ENCODE data around the gene AK9.

DNA sequence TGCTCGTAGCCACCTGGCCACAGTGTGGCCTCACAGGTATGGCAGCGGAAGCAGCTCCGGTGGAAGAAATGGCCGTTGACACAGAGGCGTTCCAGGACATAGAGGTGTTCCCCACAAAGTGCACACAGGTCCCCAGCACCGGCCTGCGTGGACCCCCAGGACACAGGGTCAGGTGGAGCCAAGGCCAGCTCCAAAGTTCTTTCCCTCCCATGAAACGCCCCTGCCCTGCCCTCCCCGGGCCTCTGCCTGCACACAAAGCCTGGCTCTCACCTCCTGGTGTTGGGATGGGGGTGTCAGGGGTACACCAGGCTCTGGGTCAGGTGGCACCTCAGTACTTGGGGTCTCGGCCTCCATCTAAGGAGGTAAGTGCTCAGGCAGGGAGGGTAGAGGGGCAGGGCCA is 243.9 kb downstream of the AK9 start:
- TF ChIP-seq, protein P1, sequence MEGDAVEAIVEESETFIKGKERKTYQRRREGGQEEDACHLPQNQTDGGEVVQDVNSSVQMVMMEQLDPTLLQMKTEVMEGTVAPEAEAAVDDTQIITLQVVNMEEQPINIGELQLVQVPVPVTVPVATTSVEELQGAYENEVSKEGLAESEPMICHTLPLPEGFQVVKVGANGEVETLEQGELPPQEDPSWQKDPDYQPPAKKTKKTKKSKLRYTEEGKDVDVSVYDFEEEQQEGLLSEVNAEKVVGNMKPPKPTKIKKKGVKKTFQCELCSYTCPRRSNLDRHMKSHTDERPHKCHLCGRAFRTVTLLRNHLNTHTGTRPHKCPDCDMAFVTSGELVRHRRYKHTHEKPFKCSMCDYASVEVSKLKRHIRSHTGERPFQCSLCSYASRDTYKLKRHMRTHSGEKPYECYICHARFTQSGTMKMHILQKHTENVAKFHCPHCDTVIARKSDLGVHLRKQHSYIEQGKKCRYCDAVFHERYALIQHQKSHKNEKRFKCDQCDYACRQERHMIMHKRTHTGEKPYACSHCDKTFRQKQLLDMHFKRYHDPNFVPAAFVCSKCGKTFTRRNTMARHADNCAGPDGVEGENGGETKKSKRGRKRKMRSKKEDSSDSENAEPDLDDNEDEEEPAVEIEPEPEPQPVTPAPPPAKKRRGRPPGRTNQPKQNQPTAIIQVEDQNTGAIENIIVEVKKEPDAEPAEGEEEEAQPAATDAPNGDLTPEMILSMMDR (IDR thresholded peaks at IDR 0.05 in 2 of 3, conservative IDR thresholded peaks at IDR 0.05 in 1 of 3; ENCODE audit: borderline replicate concordance in 1 of 3, insufficient read depth in 1 of 3, low read depth in 2 of 3, low read length in 2 of 3) = no peak
- TF ChIP-seq EZH2phosphoT487 (IDR thresholded peaks at IDR 0.05; ENCODE audit: borderline replicate concordance) (no peak), POLR2A (IDR thresholded peaks at IDR 0.05; ENCODE audit: borderline replicate concordance, extremely low read depth, insufficient read depth, insufficient read length) (no peak), FOSL1 (IDR thresholded peaks at IDR 0.05; ENCODE audit: low read depth) (no peak)
- TF ChIP-seq, protein P2, sequence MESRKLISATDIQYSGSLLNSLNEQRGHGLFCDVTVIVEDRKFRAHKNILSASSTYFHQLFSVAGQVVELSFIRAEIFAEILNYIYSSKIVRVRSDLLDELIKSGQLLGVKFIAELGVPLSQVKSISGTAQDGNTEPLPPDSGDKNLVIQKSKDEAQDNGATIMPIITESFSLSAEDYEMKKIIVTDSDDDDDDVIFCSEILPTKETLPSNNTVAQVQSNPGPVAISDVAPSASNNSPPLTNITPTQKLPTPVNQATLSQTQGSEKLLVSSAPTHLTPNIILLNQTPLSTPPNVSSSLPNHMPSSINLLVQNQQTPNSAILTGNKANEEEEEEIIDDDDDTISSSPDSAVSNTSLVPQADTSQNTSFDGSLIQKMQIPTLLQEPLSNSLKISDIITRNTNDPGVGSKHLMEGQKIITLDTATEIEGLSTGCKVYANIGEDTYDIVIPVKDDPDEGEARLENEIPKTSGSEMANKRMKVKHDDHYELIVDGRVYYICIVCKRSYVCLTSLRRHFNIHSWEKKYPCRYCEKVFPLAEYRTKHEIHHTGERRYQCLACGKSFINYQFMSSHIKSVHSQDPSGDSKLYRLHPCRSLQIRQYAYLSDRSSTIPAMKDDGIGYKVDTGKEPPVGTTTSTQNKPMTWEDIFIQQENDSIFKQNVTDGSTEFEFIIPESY (IDR thresholded peaks at IDR 0.05; ENCODE audit: extremely low read depth, insufficient replicate concordance, low read length) = no peak
